GM21528 (cell line): Measurements from ENCODE around the gene IGF2BP1.
"Not testable (repeated sequence)": the region's sequence is repeated elsewhere in the genome, so short reads cannot be mapped to it uniquely, and the experiment has no call there.

ENCODE experiments used
- ATAC-seq: cut with Tn5 transposase; IDR thresholded peaks from one replicate; pipeline ENCODE4 v1.9.1; 2021; ENCODE audit warnings: mild to moderate bottlenecking, moderate library complexity; ENCODE audit not compliant: unreplicated experiment, low FRiP score

The IGF2BP1 gene

DNA sequence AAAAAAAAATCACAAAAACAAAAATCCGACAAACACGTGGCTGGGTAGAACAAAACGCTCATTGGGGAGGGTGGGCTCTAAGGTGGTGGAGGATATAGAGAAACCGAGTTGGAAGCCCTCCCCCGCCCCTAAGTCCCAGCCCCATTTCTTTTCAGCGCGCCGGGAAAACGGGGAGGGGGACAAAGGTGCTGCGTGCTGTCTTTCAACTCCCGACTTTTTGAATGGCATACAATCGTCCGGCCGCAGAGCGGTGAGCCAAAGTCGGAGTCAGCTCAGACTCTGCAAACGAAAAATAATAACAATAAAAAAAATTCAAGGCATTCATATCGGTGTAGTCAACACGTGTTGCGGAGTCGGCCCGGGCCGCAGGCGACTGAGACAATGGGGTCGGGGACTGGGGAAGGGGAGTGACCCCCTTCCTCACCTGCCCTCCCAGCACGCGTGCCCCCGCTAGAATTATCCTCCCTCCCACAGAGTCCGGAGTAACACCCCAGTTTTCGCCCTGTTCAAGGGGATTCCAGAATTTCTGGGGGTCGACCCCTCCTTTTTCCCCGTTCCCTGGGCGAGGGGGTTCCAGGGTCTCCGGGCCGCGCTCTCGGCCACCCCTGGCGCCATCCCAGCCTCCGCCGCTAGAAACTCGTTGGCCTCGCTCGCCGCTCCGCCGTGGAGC lies 1.7 kb upstream of the IGF2BP1 start:
- no peak for ATAC-seq

- no peak for ATAC-seq
Observed at GRCh38 chr17:48995974-48996721, 1.0 kb upstream of the IGF2BP1 start.

DNA sequence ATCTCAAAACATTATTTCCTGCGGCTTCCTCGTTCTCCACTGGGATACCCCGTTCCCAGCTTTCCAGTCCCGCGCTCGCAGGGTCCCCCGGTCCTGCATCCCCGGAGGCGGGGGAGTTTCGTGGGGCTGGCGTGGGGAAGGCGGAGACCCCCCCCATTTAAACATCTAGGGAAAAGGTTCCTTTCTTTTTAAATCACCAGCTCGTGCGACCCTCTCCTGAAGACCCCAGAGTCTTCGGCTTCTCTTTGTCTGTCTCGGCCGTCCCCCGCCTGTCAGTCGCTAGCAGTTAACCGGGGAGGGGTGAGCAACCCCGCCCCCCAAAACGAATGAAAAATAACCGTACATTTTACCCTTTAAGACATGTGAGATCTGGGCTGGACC lies 473 bp upstream of the IGF2BP1 start:
- no peak for ATAC-seq

DNA sequence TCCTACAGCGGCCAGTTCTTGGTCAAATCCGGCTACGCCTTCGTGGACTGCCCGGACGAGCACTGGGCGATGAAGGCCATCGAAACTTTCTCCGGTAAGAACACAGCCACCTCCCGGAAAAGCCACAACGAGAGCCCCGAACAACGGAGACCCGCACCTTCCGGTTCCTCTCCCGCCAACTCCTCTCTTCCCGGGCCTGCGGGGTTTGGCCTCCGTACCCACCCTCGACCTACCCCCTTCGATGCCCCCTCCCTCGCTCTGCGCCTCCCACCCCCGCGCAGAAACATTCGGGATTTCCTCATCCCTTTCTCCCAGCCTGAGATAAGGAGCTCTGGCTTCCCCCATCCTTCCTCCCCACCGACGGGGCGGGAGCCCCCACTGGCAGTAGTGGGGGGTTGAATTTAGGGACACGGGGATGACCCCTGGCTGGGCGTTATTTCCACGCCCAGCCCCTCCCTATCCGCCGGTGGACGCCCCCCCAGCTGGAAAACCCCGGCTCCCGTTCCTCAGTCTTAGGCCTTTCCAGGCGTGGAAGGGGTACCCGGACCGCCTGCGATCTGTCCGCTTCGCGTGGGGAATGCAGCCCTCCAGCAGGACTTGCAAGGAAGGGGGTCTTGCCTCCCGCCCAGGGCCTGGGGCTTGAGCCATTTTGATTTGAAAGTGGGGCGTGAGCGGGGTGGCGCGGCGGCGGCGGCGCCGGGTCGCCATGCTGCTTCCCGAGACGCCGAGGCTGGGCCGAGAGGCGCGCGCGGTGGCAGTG lies 822 bp downstream of the IGF2BP1 start:
- ATAC-seq, result no peak

DNA sequence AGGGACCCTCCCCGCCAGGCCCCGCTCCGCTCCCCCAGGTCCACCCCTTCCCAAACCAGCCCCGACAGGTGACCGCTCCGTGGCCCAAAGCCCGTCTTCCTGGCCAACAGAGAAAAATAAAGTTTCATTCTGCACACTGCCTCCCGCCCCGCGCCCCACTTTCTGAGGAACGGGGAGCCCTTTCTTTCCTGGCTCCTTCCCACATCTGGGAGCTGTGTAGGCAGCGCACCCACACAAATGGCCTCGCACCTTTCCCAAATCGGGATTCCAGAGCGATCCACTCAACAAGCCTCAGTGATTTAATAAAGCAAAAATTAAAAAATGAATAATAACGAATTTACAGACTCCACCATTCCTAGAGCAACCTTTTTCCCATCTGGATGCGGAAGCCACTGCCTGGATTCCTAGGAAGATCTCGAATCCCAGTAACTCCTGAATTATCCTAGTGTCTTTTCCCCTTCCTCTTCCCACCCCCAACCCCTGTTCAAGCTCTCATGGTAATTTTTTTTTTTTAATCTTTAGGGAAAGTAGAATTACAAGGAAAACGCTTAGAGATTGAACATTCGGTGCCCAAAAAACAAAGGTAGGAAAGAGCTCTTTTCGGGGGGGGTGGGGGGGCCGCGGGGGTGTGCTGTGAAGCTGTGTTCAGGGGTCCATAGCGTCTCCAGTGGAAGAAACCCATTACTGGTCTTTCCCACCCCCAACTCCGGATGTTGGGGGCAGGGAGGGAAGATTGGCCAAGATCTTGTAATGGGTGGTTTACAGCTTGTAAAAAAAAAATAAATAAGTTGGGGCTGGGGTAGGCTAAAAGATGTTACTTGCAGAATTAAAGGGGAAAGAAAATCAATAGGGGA lies 1.6 kb downstream of the IGF2BP1 start:
- ATAC-seq, result no peak

DNA sequence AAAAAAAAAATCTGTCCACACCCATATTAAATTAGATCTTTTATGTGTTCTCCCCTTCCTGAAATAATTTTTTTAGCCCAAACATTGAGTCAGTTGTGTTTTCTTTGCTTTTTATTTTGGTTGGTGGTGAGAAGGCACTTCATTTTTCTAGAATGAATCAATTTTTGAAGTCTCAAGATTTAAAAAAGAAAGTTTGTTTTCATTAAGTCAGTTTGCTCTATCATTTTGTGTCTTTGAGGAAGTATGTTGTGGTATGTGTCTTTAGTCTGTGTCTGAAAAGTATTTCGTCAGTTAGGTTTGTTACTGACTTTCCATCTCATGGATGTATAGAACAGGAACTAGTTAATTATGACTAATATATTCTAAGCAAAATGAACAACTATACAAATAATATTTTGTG lies 3.8 kb downstream of the IGF2BP1 start:
- ATAC-seq, result no peak

DNA sequence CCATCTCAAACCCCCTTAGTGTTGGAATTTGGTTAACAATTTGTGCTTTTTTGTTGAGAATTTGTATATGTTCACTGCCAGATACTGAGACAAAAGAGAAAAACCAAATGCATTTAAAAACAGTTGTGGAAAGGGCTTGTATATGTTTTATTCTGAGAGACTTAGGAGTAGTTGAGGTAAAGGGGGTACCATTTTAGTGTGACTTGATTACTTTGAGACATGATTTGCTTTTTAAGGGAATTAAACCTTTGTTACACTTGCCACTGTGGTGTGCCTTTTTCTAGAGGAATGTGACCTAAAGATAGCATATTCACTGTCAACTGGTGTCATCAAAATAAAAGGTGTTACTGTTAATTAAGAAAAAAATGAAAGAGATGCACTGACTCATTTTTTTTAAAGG lies 4.5 kb downstream of the IGF2BP1 start:
- no peak for ATAC-seq

DNA sequence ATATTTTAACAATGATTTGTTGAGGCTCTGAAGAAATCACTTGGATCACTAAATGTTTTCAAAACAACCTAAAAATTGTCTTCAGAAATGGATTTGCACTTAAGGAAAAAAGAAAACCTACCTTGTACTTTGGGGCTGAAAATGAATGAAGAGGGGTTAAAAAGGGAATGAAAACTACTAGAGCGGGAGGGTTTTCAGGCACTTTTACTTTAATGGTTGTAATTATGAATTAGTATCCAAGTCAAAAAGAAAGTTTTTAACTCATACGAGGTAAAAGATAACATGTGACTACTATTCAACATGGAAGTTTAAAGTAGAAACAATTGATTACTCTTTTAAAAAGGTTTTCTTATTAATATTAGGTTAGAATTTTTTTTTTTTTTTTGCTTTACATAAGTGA lies 5.1 kb downstream of the IGF2BP1 start:
- ATAC-seq, result no peak

DNA sequence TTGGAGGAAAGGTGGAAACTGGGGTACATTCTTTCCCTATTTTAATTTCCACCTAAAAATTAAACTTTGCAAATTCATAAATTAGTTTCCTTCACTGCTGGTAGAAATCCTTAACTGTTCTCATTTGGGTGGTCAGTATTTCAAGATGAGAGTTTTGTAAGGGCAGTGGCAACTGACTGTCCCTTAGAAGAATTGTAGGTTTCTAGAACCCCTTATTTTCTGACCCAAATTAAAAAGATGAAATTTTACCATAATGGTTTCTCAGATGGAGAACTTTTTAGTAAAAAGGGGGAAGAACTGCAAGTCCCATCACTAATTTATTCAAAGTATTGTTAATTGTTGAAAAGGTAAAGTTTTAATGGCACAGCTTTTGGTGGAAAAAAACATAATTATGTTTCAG lies 5.6 kb downstream of the IGF2BP1 start:
- ATAC-seq, result no peak

DNA sequence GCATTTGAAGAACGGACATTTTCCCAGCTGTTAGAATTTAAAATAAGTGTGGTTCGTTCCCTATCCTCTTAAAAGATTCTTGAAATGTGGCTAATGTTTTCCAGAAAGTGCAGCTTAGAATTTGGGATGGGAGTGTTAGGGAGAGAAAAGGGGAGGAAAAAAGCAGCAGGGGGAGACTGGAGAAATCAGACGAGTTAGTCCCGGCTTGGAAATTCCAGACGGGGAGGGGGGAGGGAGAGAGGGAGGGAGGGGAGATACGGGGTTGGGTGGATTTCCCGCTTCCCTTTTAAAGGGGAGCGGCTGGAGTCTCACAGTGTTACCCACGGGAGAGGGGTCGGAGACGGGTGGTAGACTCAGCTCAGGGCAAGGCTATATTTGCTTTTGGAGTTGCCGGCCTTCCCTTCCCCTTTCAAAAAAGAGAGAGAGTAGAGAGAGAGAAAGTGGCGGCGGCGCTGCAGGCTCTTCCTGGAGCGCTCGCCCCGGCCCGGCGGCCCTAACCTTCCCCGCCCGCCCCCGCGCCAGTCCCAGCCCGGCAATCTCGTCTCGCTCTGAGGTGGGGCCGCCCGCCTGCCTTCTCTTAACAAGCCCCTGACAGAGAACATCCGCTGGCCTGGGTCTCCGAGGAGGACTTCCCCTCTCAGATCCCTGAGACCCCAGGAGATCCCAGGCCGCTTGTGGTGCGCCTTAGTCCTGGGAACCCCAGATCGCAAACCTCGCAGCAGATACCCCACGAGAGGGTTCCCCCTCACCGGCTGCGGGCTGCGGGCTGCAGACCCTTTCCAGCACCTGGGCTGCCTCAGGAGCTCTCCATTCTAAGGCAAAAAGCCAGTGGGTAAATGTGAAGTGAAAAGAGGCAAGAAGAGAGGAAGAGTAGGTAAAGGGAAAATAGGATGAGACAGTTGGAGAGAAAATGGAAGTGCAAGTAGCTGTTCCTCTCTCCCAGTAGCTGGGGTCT lies 6.6 kb downstream of the IGF2BP1 start:
- ATAC-seq, result no peak

GRCh38 chr17:49005140-49005539 lies 8.0 kb downstream of the IGF2BP1 start:
- no peak for ATAC-seq

GRCh38 chr17:49008908-49009307 lies 11.7 kb downstream of the IGF2BP1 start:
- not testable (repeated sequence) for ATAC-seq

DNA sequence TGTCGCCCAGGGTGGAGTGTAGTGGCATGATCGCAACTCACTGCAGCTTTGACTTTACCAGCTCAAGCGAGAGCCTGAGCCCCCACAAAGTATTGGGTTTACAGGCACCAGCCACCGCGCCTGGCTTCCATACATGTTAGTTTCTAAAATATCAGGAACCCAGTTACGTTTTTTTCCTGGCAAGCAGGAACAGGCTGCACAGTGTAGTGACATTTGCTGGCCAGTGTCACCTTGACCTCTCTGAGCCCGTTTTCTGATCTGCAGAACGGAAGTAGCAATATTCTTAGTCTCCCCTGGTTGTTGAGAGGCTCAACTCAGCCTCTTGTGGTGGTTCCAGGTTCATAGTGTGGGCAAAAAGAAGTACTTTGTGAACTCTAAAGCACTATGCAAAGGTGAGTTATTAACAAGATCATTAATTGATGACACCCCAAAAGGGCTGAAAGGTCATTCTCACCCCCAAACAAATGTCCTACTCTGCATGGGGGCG lies 15.6 kb downstream of the IGF2BP1 start:
- ATAC-seq, result no peak

DNA sequence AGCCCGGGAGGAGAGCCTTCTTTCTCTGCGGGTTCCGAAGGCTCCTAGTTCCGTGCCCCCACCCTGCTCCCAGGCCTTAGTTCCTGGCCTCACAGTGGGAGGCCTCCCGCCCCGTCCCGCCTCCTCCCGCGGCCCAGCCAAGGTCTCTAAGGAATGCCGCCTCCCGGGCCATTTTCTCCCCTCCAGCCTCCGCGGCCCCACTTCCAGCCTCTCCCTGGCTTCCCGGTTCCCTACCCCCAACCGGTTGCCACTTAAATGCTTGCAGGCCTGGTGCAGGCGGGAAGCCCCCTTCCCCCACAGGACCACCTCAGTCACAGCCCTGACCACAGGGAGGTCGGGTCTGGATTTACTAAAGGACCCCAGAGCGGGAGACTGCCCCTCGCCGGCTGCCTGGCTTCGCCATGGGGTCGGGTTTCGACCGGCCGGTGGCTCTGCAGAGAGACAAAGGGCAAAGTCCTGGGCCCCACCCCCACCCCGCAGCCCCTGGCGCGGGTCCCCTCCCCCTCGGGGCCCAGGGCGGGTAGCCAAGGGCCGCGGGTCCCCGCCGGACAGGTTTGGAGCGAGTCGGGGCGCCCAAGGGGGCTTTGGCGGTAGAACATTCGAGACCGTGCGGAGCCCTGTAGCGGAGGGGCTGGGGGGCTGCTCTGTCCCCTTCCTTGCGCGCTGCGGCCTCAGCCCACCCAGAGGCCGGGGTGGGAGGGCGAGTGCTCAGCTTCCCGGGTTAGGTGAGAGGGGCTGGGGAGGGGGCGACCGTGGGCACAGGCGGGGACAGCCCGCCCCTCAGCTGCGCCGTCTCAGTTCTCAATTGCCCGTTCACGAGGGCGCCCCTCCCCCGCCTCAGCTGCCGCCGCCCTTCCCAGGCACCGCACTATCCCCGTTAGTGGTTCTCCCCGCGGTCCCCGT lies 16.4 kb downstream of the IGF2BP1 start:
- ATAC-seq, result no peak

- no peak for ATAC-seq
Observed at GRCh38 chr17:49015179-49015923, 18.2 kb downstream of the IGF2BP1 start.

DNA sequence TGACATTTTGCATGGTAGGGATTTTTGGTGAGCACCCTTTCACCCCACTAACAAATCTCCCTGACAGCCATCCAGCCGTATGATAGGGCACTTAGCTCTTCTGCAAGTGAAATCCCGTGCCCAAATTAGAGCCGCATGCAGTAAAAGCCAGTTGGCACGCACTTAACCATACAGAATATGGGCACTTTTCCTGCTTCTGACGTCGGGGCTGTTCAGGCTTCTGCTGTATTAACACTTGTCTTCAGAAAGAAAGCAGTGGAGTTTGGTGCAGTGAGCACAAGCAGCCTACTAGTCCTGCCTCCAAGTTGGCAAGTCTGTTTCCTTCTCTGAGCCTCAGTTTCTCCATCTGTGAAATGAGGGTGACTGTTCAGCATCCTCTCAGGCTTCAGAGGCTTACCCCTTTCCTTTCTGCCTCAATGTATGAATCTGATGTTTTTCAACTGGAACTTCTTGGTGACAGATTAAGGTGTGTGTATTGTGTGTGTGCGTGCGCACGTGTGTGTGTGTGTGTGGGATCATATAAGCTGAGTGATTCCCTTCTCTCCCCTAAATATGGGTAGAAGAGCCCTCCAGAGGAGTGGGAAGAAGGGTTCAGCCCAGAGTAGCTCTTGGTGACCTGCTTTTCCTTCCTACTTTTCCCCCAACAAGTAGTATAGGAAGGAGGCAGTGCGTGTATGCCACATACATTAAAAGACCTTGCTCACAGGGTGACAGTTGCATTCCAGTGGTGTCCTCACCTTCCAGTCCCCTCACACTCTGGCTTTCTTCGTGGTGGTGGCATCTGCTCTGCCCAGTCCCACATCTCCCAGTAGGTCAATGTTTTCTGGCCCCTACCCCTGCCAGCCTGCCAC lies 19.0 kb downstream of the IGF2BP1 start:
- ATAC-seq, result no peak
